Measurements from ENCODE around the gene OPCML.
A peak's percentile ranks its signal among the peaks of the same experiment; 100 is the strongest.

The OPCML gene

GRCh38 chr11:132504501-132505041 is 1027.7 kb downstream of the OPCML start:
- no peak for DNase-seq

- DNase-seq, result no peak
Observed at GRCh38 chr11:132501356-132501755, 1030.9 kb downstream of the OPCML start.

GRCh38 chr11:132499661-132500060 is 1032.6 kb downstream of the OPCML start:
- DNase-seq, result no peak

GRCh38 chr11:132496341-132496740 is 1036.0 kb downstream of the OPCML start:
- DNase-seq, result no peak

- DNase-seq, result peak; percentile 63
Observed at GRCh38 chr11:132493801-132494200, 1038.5 kb downstream of the OPCML start.

GRCh38 chr11:132490978-132491377 is 1041.3 kb downstream of the OPCML start:
- DNase-seq, result no peak

- DNase-seq, result no peak
Observed at GRCh38 chr11:132486060-132486459, 1046.2 kb downstream of the OPCML start.

- no peak for DNase-seq
Observed at GRCh38 chr11:132475026-132475425, 1057.3 kb downstream of the OPCML start.

GRCh38 chr11:132472411-132473172 is 1059.7 kb downstream of the OPCML start:
- DNase-seq, result no peak

- no peak for DNase-seq
Observed at GRCh38 chr11:132471466-132471865, 1060.8 kb downstream of the OPCML start.

GRCh38 chr11:132466983-132467382 is 1065.3 kb downstream of the OPCML start:
- no peak for DNase-seq

GRCh38 chr11:132464939-132465338 is 1067.4 kb downstream of the OPCML start:
- no peak for DNase-seq

GRCh38 chr11:132464003-132464342 is 1068.3 kb downstream of the OPCML start:
- DNase-seq, result no peak

- no peak for DNase-seq
Observed at GRCh38 chr11:132463295-132464002, 1068.9 kb downstream of the OPCML start.

- DNase-seq, result no peak
Observed at GRCh38 chr11:132459736-132460135, 1072.6 kb downstream of the OPCML start.

- no peak for DNase-seq
Observed at GRCh38 chr11:132457445-132457844, 1074.9 kb downstream of the OPCML start.

- no peak for DNase-seq
Observed at GRCh38 chr11:132456751-132457328, 1075.5 kb downstream of the OPCML start.

- no peak for DNase-seq
Observed at GRCh38 chr11:132455044-132455443, 1077.3 kb downstream of the OPCML start.

GRCh38 chr11:132453406-132453805 is 1078.9 kb downstream of the OPCML start:
- DNase-seq, result no peak

GRCh38 chr11:132452616-132453015 is 1079.7 kb downstream of the OPCML start:
- DNase-seq, result no peak

- DNase-seq, result no peak
Observed at GRCh38 chr11:132451942-132452601, 1080.2 kb downstream of the OPCML start.

GRCh38 chr11:132450631-132451030 is 1081.7 kb downstream of the OPCML start:
- DNase-seq, result no peak

GRCh38 chr11:132448334-132448995 is 1083.8 kb downstream of the OPCML start:
- no peak for DNase-seq
